ENCODE results near the gene LMF1. TPM values are rescaled to one million over a fixed set of nuclear protein-coding genes. Genes with fewer than 3 reads are reported as not detected.

Gene LMF1
- total RNA-seq, 1 experiment from 2014 or later: 13.5 TPM

DNA sequence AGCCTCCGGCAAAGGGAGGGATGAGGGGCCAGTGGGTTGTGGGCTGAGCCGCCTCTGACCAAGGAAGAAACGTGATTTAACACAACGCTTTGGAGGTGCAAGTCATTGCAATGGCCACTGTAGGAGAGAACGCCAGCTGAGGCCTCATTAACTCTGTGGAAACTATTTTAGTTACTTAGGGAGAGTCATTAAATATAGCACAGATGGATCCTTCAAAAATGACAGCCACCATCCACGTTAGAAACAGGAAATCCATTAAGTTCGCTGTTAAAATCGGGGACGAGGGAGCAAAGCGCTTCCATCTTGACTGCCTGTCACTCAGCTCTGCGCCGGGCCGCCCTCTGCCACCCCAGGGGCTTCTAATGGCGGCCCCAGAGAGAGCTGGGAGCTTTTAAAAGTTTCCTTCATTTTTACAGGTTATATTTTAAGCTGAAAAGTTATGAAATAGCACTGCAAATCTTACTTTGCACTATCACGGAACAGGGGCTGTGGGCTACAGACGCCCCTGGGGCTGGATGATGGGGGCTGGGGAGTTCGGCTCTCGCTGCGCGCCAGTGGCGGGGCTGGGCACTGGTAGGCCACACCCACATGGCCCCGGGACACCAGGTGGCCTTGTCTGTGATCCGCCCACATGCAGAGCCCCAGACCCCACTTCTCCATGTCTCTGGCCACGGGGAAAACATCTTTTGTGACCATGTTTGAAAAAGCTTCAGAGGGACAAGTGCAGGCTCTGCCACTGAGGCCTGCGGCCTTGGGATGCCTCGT, 54.6 kb downstream of the LMF1 start:
- intact Hi-C loops (cut with micrococcal nuclease): no loop called here

DNA sequence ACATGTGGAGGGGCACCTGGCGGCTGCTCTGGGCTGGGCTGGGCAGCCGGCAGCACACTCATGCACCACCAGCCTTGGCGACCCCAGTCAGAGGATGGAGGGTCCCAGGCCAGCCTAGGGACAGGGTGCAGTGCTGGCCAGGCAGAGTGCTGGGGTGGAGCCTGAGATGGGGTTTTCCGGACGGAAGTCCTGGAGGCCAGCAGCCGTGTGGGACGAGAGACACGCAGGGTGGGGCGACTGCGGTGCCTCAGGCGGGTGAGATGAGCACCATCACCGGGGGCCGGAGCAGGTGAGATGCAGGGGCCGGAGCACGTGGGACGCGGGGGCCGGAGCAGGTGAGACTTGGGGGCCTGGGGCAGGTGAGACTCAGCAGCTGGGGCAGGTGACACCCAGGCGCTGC, 55.2 kb downstream of the LMF1 start:
- no peak for TF ChIP-seq EZH2 (IDR thresholded peaks at IDR 0.05; ENCODE audit: low read length, unreplicated experiment)
- no peak for TF ChIP-seq EZH2phosphoT487 (IDR thresholded peaks at IDR 0.05; ENCODE audit: borderline replicate concordance, low read length)
- TF ChIP-seq, protein P1, sequence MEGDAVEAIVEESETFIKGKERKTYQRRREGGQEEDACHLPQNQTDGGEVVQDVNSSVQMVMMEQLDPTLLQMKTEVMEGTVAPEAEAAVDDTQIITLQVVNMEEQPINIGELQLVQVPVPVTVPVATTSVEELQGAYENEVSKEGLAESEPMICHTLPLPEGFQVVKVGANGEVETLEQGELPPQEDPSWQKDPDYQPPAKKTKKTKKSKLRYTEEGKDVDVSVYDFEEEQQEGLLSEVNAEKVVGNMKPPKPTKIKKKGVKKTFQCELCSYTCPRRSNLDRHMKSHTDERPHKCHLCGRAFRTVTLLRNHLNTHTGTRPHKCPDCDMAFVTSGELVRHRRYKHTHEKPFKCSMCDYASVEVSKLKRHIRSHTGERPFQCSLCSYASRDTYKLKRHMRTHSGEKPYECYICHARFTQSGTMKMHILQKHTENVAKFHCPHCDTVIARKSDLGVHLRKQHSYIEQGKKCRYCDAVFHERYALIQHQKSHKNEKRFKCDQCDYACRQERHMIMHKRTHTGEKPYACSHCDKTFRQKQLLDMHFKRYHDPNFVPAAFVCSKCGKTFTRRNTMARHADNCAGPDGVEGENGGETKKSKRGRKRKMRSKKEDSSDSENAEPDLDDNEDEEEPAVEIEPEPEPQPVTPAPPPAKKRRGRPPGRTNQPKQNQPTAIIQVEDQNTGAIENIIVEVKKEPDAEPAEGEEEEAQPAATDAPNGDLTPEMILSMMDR (conservative IDR thresholded peaks at IDR 0.05; ENCODE audit: low read depth, low read length): no peak
- H3K79me2 ChIP-seq (ENCODE audit: low read length): no peaks in the 10 kb centered on the region
- intact Hi-C loops (cut with micrococcal nuclease): no loop called here
- no peak overlapping the region for H3K4me2 ChIP-seq (ENCODE audit: low read length)
- H3K9me3 ChIP-seq (ENCODE audit: low read length): no peaks in the 10 kb centered on the region
- CTCF ChIA-PET: no interaction called here
- H3F3A ChIP-seq (ENCODE audit: low read length, unreplicated experiment): no peaks in the 10 kb centered on the region
- H3K27ac ChIP-seq (ENCODE audit: low read length): no peak overlapping the region
- no peaks in the 10 kb centered on the region for H3K9me2 ChIP-seq (replicated peaks; ENCODE audit: low read length)
- no peak for ATAC-seq
- POLR2A ChIA-PET (ENCODE audit: unreplicated experiment): no interaction called here
- no peaks in the 10 kb centered on the region for H4K20me1 ChIP-seq (ENCODE audit: low read length)
- DNase-seq: no peak
- no peak overlapping the region for H3K4me3 ChIP-seq (ENCODE audit: low read length)
- H3K9ac ChIP-seq (ENCODE audit: low read length): no peak overlapping the region
- no peaks in the 10 kb centered on the region for H3K36me3 ChIP-seq (ENCODE audit: low read depth, low read length)
- no TSS peak for BruUV-seq (replicated peaks)
- no peaks in the 10 kb centered on the region for H3K27me3 ChIP-seq (ENCODE audit: low read length)
- H2AFZ ChIP-seq (ENCODE audit: low read length): no peak overlapping the region
- no peaks in the 10 kb centered on the region for H3K4me1 ChIP-seq (ENCODE audit: insufficient read depth, low read length)

More for the DNA sequence above, 54.6 kb downstream of the LMF1 start:
- BruUV-seq (replicated peaks): no TSS peak
- H3K4me2 ChIP-seq (ENCODE audit: low read length): no peak overlapping the region
- H3K79me2 ChIP-seq (ENCODE audit: low read length): no peaks in the 10 kb centered on the region
- H3F3A ChIP-seq (ENCODE audit: low read length, unreplicated experiment): no peaks in the 10 kb centered on the region
- H3K27me3 ChIP-seq (ENCODE audit: low read length): no peaks in the 10 kb centered on the region
- no peaks in the 10 kb centered on the region for H3K9me2 ChIP-seq (replicated peaks; ENCODE audit: low read length)
- ChIA-PET POLR2A (ENCODE audit: unreplicated experiment) (no interaction called here), CTCF (no interaction called here)
- no peaks in the 10 kb centered on the region for H3K4me1 ChIP-seq (ENCODE audit: insufficient read depth, low read length)
- no peak overlapping the region for H3K9ac ChIP-seq (ENCODE audit: low read length)
- TF ChIP-seq EZH2 (IDR thresholded peaks at IDR 0.05; ENCODE audit: low read length, unreplicated experiment): no peak
- no peak for TF ChIP-seq EZH2phosphoT487 (IDR thresholded peaks at IDR 0.05; ENCODE audit: borderline replicate concordance, low read length)
- TF ChIP-seq, protein P1 (conservative IDR thresholded peaks at IDR 0.05; ENCODE audit: low read depth, low read length): no peak
- H3K36me3 ChIP-seq (ENCODE audit: low read depth, low read length): no peaks in the 10 kb centered on the region
- H3K4me3 ChIP-seq (ENCODE audit: low read length): no peak overlapping the region
- ATAC-seq: no peak
- no peaks in the 10 kb centered on the region for H3K9me3 ChIP-seq (ENCODE audit: low read length)
- no peak for DNase-seq
- H3K27ac ChIP-seq (ENCODE audit: low read length): no peak overlapping the region
- H2AFZ ChIP-seq (ENCODE audit: low read length): no peak overlapping the region
- no peaks in the 10 kb centered on the region for H4K20me1 ChIP-seq (ENCODE audit: low read length)

DNA sequence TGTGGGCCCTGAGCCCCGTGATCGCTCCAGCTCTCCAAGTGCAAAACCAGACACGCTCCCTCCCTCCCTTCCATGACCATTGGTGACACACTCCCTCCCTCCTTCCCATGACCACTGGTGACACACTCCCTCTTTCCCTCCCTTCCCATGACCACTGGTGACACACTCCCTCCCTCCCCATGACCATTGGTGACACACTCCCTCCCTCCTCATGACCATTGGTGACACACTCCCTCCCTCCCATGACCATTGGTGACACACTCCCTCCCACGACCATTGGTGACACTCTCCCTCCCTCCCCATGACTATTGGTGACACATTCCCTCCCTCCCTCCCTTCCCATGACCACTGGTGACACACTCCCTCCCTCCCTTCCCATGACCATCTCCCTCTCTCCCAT, 56.3 kb downstream of the LMF1 start:
- Histone ChIP-seq H2AFZ (ENCODE audit: low read length) (no peak overlapping the region), H3K79me2 (ENCODE audit: low read length) (no peaks in the 10 kb centered on the region), H3K4me2 (ENCODE audit: low read length) (no peak overlapping the region), H3K4me3 (ENCODE audit: low read length) (no peak overlapping the region), H3K9ac (ENCODE audit: low read length) (no peak overlapping the region), H3K4me1 (ENCODE audit: insufficient read depth, low read length) (no peaks in the 10 kb centered on the region), H3K27me3 (ENCODE audit: low read length) (no peaks in the 10 kb centered on the region), H3K27ac (ENCODE audit: low read length) (no peak overlapping the region), H3K9me2 (replicated peaks; ENCODE audit: low read length) (no peaks in the 10 kb centered on the region), H3F3A (ENCODE audit: low read length, unreplicated experiment) (no peaks in the 10 kb centered on the region), H3K9me3 (ENCODE audit: low read length) (no peaks in the 10 kb centered on the region), H4K20me1 (ENCODE audit: low read length) (no peaks in the 10 kb centered on the region), H3K36me3 (ENCODE audit: low read depth, low read length) (no peaks in the 10 kb centered on the region)
- TF ChIP-seq, protein P1 (conservative IDR thresholded peaks at IDR 0.05; ENCODE audit: low read depth, low read length): no peak
- TF ChIP-seq EZH2 (IDR thresholded peaks at IDR 0.05; ENCODE audit: low read length, unreplicated experiment) (no peak), EZH2phosphoT487 (IDR thresholded peaks at IDR 0.05; ENCODE audit: borderline replicate concordance, low read length) (no peak)
- DNase-seq: peak; percentile 20
- no peak for ATAC-seq
- intact Hi-C loops (cut with micrococcal nuclease): no loop called here
- no TSS peak for BruUV-seq (replicated peaks)
- ChIA-PET POLR2A (ENCODE audit: unreplicated experiment) (no interaction called here), CTCF (no interaction called here)
